Upper lobe of left lung (tissue), 6 donors: Measurements from ENCODE around the gene TJP2. TPM values are rescaled to one million over a fixed set of nuclear protein-coding genes. Genes with fewer than 3 reads are reported as not detected.

ENCODE experiments used
- ATAC-seq, 2 donors: fragments of 200-7000 bp; cut with Tn5 transposase; one replicate each; pipeline ENCODE4 v1.9.1; 2022; ENCODE audit warnings: mild to moderate bottlenecking in 2 of 2, moderate library complexity in 2 of 2; ENCODE audit not compliant: low FRiP score in 2 of 2
- DNase-seq, 2 donors: peaks; one replicate each; pipeline ENCODE4 v3.0.0-alpha.2; 2019 to 2020
- H3K27ac ChIP-seq, 4 donors: fragments of 200-600 bp; sonication (generic); one replicate each; pipeline ENCODE4 v1.5.1; 2016 to 2019
- H3K27me3 ChIP-seq, 4 donors: fragments of 200-600 bp; sonication (generic); one replicate each; pipeline ENCODE4 v1.5.1; 2017 to 2019
- H3K36me3 ChIP-seq, 4 donors: fragments of 200-600 bp; sonication (generic); one replicate each; pipeline ENCODE4 v1.5.1; 2016 to 2019
- H3K4me1 ChIP-seq, 4 donors: fragments of 200-600 bp; sonication (generic); one replicate each; pipeline ENCODE4 v1.5.1; 2018 to 2019
- H3K4me3 ChIP-seq, 4 donors: fragments of 200-600 bp; sonication (generic); one replicate each; pipeline ENCODE4 v1.5.1; 2017 to 2019; ENCODE audit warnings: mild to moderate bottlenecking in 2 of 4, moderate library complexity in 1 of 4
- H3K9me3 ChIP-seq, 4 donors: fragments of 200-600 bp; sonication (generic); one replicate each; pipeline ENCODE4 v1.5.1; 2018 to 2019
- CTCF ChIP-seq, 6 experiments: fragments of 450-650 bp in 4 of 6; fragments of 200-600 bp in 2 of 6; sonication (generic) in 2 of 6; IDR thresholded peaks; one replicate each; pipeline ENCODE4 v1.5.1; 2016 to 2019; ENCODE audit warnings: antibody characterized with exemption in 6 of 6
- EP300 ChIP-seq, 4 donors: sonication (generic); formaldehyde crosslinking; IDR thresholded peaks; one replicate each; pipeline ENCODE4 v1.5.1; 2017; ENCODE audit warnings: antibody characterized with exemption in 4 of 4, control low read depth in 2 of 4
- POLR2A ChIP-seq, 4 donors: fragments of 450-650 bp; IDR thresholded peaks; one replicate each; pipeline ENCODE4 v1.5.1; 2016 to 2017; ENCODE audit warnings: antibody characterized with exemption in 4 of 4, mild to moderate bottlenecking in 2 of 4
- POLR2AphosphoS5 ChIP-seq, 2 donors: sonication (generic); formaldehyde crosslinking; IDR thresholded peaks; one replicate each; pipeline ENCODE4 v1.5.1; 2017; ENCODE audit warnings: antibody characterized with exemption in 2 of 2
- WGBS, 2 donors: methylation state at CpG; one replicate each; pipeline ENCODE4 v1.1.5; 2017 to 2018; 5-methylcytosine and 5-hydroxymethylcytosine counted together
- total RNA-seq, 6 donors: library from RNA; depleted of rRNA in 4 of 6; stranded (reverse); fragments of >200 nt in 4 of 6; gene quantifications; one replicate each; pipeline versions ENCODE4 v1.1.0 to v1.2.1, GENCODE V29; 2016 to 2021
- donor health status: DM: no; HTN: no; CAD: no; lungs with moderate emphysema.
- donor health status: DM: no; HTN: yes; CAD: no; lungs with severe emphysema.

TJP2 gene
- total RNA-seq, 6 donors from 2014 or later, result 98.3 to 270 (median 185) TPM

DNA sequence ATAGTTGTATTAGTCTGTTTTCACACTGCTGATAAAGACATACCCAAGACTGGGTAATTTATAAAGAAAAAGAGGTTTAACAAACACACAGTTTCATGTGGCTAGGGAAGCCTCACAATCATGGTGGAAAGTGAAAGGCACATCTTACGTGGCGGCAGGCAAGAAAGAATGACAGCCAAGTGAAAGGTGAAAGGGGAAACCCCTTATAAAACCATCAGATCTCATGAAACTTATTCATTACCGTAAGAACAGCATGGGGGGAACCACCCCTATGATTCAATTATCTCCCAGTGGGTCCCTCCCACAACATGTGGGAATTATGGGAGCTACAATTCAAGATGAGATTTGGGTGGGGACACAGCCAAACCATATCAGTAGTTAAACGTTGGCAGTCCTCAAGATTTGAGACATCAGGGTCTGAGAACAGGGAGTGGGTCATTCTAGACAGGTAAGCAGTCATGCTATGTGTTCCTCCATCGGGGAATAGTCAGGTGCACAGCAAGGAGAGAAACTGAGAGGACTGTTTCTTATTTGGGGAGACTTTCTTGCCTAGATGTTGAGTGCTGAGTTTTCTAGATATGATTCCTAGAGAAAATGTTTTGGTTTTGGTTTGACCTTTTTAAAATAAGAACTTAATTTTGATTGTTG is 105.1 kb downstream of the TJP2 start:
- Histone ChIP-seq H3K4me3 (no peak overlapping the region), H3K27me3 (no peaks in the 10 kb centered on the region), H3K36me3 (no peaks in the 10 kb centered on the region), H3K9me3 (peaks cover 0 to 3% (median 0%) of the 10 kb centered on the region in 4 donors), H3K27ac (no peak overlapping the region), H3K4me1 (peaks cover 0 to 3% (median 0%) of the 10 kb centered on the region in 4 donors)
- WGBS, 2 donors, result 75 to 78% methylated on average over 5 of the region's 5 CpGs
- no peak for DNase-seq
- TF ChIP-seq CTCF (IDR thresholded peaks at IDR 0.05) (no peak), POLR2A (IDR thresholded peaks at IDR 0.05) (no peak), EP300 (IDR thresholded peaks at IDR 0.05) (no peak), POLR2AphosphoS5 (IDR thresholded peaks at IDR 0.05) (no peak)
- no peak for ATAC-seq

DNA sequence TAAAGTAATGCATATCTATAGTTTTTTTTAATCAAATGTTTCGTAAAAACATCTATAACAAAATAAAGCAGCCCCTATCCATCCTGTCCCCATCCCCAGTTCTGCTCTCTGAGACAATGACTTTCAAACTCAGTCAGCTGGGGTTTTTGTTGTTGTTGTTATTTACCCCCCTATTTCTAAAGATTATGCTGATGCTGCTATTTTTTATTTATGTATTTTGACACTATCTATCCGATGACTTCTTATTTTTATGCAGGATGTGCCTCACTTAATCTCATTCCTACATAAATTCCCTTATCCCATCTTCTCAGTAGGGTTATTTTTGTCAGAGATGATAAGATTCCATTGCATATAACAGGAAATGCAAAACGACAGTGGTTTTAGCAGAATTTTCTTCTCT is 105.7 kb downstream of the TJP2 start:
- Histone ChIP-seq H3K27ac (no peak overlapping the region), H3K4me3 (no peak overlapping the region), H3K9me3 (peaks cover 0 to 1% (median 0%) of the 10 kb centered on the region in 4 donors), H3K27me3 (no peaks in the 10 kb centered on the region), H3K36me3 (no peaks in the 10 kb centered on the region), H3K4me1 (peaks cover 0 to 3% (median 0%) of the 10 kb centered on the region in 4 donors)
- WGBS, 2 donors, result 26 to 54% methylated on average over 3 of the region's 3 CpGs
- DNase-seq (no peak), ATAC-seq (no peak)
- TF ChIP-seq CTCF (IDR thresholded peaks at IDR 0.05) (no peak), EP300 (IDR thresholded peaks at IDR 0.05) (no peak)

DNA sequence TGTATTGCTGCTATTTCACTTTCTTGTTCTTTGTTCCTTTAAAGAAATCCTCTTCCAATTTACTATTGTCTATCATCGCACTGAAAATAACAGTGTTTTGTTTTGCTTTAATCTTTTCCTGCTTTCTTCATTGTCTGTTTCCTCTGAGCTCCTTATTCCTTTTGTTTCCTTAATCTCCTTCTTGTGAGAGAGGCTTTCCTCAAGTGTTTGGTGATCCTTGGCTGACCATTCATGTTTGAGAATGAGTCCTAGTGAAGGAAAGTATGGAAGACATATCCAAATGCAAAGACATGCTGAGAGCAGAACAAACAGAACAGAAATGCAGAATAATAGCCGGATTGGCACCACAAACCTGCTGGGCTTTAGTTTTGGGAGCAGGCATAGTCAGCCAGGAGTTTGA is 108.9 kb downstream of the TJP2 start:
- TF ChIP-seq EP300 (IDR thresholded peaks at IDR 0.05) (no peak), CTCF (IDR thresholded peaks at IDR 0.05) (no peak), POLR2A (IDR thresholded peaks at IDR 0.05) (no peak), POLR2AphosphoS5 (IDR thresholded peaks at IDR 0.05) (no peak)
- no peaks in the 10 kb centered on the region for H3K9me3 ChIP-seq
- DNase-seq, result no peak
- no peak overlapping the region for H3K27ac ChIP-seq
- no peaks in the 10 kb centered on the region for H3K27me3 ChIP-seq
- 52 to 56% methylated on average over 2 of the region's 2 CpGs for whole genome bisulfite sequencing, 2 donors
- no peak for ATAC-seq
- H3K4me3 ChIP-seq, result no peak overlapping the region
- H3K4me1 ChIP-seq, result no peaks in the 10 kb centered on the region
- no peaks in the 10 kb centered on the region for H3K36me3 ChIP-seq

DNA sequence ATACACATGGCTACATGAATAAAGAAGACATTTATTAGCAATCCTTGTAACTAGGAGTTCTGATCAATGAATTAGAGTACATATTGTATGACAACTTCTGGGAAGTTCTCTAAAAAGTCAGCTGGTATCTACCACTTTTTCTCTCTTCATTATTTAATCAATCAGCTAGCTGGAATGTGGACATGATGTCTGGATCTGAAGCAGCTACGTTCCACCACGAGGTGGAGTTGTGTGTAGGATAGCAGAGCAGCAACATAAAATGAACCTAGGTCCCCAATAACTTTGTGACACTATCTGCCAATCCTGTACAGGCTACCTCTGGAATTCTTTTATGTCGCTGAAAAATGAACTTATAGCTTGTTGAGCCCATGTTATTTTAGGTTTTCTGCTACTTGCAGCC is 118.0 kb downstream of the TJP2 start:
- no peak overlapping the region for H3K27ac ChIP-seq
- DNase-seq (no peak), ATAC-seq (no peak)
- H3K36me3 ChIP-seq, result no peaks in the 10 kb centered on the region
- H3K4me3 ChIP-seq, result no peak overlapping the region
- H3K9me3 ChIP-seq, result no peaks in the 10 kb centered on the region
- no peaks in the 10 kb centered on the region for H3K4me1 ChIP-seq
- no peak for TF ChIP-seq POLR2AphosphoS5 (IDR thresholded peaks at IDR 0.05)
- no peak for TF ChIP-seq POLR2A (IDR thresholded peaks at IDR 0.05)
- TF ChIP-seq CTCF (IDR thresholded peaks at IDR 0.05), result no peak
- TF ChIP-seq EP300 (IDR thresholded peaks at IDR 0.05), result no peak
- 82 to 89% methylated on average over 3 of the region's 3 CpGs for WGBS, 2 donors
- H3K27me3 ChIP-seq, result no peaks in the 10 kb centered on the region

DNA sequence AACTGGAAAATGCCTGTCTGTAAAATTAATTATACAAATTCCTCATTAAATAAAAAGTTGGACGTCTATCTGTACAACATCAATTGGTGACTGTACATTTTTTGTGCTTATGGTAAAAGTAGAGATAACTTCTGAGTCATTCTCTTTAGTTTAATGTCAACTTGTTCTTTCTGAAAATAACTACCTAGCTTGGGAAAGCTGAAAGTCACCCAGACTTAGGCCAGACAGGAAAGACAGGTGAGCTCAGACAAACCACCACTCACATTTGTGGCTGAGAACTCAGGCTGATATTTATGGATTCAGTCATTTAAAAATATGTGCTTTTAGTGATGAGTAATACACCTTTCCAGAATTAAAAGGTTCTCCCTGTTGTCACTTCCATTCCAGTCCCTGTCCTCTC is 119.1 kb downstream of the TJP2 start:
- Histone ChIP-seq H3K4me1 (no peaks in the 10 kb centered on the region), H3K36me3 (no peaks in the 10 kb centered on the region), H3K27ac (no peak overlapping the region), H3K9me3 (no peaks in the 10 kb centered on the region), H3K27me3 (no peaks in the 10 kb centered on the region), H3K4me3 (no peak overlapping the region)
- TF ChIP-seq EP300 (IDR thresholded peaks at IDR 0.05) (no peak), POLR2AphosphoS5 (IDR thresholded peaks at IDR 0.05) (no peak), CTCF (IDR thresholded peaks at IDR 0.05) (no peak), POLR2A (IDR thresholded peaks at IDR 0.05) (no peak)
- 38 to 55% methylated on average over 1 of the region's 1 CpG for WGBS, 2 donors
- ATAC-seq (no peak), DNase-seq (no peak)
